ENCODE results near the gene ENDOD1. TPM values are rescaled to one million over a fixed set of nuclear protein-coding genes. Genes with fewer than 3 reads are reported as not detected.

ENDOD1 gene
- total and polyA plus RNA-seq, 4 donors = 2.2 to 35.6 (median 5.9) TPM

DNA sequence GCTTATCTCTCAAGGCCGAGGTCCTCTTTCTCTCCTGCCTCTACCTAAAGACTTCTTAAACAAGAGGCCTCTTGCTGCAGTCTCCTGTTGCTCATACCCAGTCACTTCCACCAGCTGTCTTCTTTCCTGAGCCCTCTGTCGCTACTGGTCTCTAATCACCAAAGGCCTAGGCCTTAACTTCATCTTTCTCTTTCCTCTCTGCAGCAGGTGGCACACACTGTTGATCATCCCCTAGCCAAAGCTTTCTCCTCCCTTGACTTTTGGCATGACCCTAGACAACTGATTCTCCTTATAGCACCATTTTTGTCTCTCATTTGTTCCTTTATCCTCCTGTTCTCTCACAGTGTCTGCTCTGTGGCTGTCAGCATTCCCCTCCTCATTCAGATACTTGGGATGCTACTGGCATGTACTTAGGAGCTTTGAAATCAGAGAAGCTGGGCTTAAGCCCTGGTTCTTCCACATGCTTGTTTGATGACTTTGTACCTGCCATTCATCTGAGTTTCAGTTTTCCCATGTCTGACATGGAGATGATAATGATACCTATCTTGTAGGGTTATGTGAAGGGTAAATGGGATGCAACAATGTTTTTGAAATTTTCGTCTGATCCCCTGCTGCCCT is 22.4 kb downstream of the ENDOD1 start (continued):
- TF ChIP-seq, protein P1, sequence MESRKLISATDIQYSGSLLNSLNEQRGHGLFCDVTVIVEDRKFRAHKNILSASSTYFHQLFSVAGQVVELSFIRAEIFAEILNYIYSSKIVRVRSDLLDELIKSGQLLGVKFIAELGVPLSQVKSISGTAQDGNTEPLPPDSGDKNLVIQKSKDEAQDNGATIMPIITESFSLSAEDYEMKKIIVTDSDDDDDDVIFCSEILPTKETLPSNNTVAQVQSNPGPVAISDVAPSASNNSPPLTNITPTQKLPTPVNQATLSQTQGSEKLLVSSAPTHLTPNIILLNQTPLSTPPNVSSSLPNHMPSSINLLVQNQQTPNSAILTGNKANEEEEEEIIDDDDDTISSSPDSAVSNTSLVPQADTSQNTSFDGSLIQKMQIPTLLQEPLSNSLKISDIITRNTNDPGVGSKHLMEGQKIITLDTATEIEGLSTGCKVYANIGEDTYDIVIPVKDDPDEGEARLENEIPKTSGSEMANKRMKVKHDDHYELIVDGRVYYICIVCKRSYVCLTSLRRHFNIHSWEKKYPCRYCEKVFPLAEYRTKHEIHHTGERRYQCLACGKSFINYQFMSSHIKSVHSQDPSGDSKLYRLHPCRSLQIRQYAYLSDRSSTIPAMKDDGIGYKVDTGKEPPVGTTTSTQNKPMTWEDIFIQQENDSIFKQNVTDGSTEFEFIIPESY (IDR thresholded peaks at IDR 0.05) = no peak
- TF ChIP-seq, protein P2, sequence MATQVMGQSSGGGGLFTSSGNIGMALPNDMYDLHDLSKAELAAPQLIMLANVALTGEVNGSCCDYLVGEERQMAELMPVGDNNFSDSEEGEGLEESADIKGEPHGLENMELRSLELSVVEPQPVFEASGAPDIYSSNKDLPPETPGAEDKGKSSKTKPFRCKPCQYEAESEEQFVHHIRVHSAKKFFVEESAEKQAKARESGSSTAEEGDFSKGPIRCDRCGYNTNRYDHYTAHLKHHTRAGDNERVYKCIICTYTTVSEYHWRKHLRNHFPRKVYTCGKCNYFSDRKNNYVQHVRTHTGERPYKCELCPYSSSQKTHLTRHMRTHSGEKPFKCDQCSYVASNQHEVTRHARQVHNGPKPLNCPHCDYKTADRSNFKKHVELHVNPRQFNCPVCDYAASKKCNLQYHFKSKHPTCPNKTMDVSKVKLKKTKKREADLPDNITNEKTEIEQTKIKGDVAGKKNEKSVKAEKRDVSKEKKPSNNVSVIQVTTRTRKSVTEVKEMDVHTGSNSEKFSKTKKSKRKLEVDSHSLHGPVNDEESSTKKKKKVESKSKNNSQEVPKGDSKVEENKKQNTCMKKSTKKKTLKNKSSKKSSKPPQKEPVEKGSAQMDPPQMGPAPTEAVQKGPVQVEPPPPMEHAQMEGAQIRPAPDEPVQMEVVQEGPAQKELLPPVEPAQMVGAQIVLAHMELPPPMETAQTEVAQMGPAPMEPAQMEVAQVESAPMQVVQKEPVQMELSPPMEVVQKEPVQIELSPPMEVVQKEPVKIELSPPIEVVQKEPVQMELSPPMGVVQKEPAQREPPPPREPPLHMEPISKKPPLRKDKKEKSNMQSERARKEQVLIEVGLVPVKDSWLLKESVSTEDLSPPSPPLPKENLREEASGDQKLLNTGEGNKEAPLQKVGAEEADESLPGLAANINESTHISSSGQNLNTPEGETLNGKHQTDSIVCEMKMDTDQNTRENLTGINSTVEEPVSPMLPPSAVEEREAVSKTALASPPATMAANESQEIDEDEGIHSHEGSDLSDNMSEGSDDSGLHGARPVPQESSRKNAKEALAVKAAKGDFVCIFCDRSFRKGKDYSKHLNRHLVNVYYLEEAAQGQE (IDR thresholded peaks at IDR 0.05) = no peak
- TF ChIP-seq HNF4A (conservative IDR thresholded peaks at IDR 0.05) (no peak), FOXA2 (IDR thresholded peaks at IDR 0.05) (no peak), YY1 (IDR thresholded peaks at IDR 0.05) (no peak)

- no peaks in the 10 kb centered on the region for H3K36me3 ChIP-seq (ENCODE audit: control insufficient read depth in 4 of 4, insufficient read depth in 3 of 4, low read depth in 1 of 4, low read length in 3 of 4)
- H3K9me3 ChIP-seq (ENCODE audit: control insufficient read depth in 4 of 4, low read length in 3 of 4) = no peaks in the 10 kb centered on the region
- H3K27me3 ChIP-seq (ENCODE audit: control insufficient read depth in 4 of 4, insufficient read depth in 4 of 4, low read length in 3 of 4) = no peaks in the 10 kb centered on the region
- H3K27ac ChIP-seq (ENCODE audit: low read depth in 1 of 2, low read length in 2 of 2) = no peak overlapping the region
- no peak overlapping the region for H3K4me3 ChIP-seq (ENCODE audit: low read depth in 1 of 3, low read length in 3 of 3)
- no peak for TF ChIP-seq RAD21 (IDR thresholded peaks at IDR 0.05)
- TF ChIP-seq EGR1 (IDR thresholded peaks at IDR 0.05; ENCODE audit: low read depth in 2 of 2) = no peak
- TF ChIP-seq NR2F2 (IDR thresholded peaks at IDR 0.05) = no peak
- TF ChIP-seq GABPA (IDR thresholded peaks at IDR 0.05 in 1 of 2, conservative IDR thresholded peaks at IDR 0.05 in 1 of 2) = no peak
- TF ChIP-seq FOXA1 (IDR thresholded peaks at IDR 0.05) = no peak
- no peak for TF ChIP-seq HNF4G (IDR thresholded peaks at IDR 0.05)
- TF ChIP-seq, protein P1 (IDR thresholded peaks at IDR 0.05) = no peak
- no peak for TF ChIP-seq TAF1 (conservative IDR thresholded peaks at IDR 0.05)
- no peaks in the 10 kb centered on the region for H3K4me1 ChIP-seq (ENCODE audit: control insufficient read depth in 4 of 4, insufficient read depth in 4 of 4, low read length in 3 of 4)
- 78% methylated on average over 1 of the region's 1 CpG for WGBS
- no peak overlapping the region for H3K9ac ChIP-seq (ENCODE audit: low read depth in 1 of 2, low read length in 2 of 2)
- no peak for DNase-seq (ENCODE audit: low spot score)
Measured at GRCh38 chr11:95115597-95115996, 26.0 kb downstream of the ENDOD1 start.

All from liver (tissue), 9 donors.